ENCODE measurements around the gene ZNF669.

Gene ZNF669

DNA sequence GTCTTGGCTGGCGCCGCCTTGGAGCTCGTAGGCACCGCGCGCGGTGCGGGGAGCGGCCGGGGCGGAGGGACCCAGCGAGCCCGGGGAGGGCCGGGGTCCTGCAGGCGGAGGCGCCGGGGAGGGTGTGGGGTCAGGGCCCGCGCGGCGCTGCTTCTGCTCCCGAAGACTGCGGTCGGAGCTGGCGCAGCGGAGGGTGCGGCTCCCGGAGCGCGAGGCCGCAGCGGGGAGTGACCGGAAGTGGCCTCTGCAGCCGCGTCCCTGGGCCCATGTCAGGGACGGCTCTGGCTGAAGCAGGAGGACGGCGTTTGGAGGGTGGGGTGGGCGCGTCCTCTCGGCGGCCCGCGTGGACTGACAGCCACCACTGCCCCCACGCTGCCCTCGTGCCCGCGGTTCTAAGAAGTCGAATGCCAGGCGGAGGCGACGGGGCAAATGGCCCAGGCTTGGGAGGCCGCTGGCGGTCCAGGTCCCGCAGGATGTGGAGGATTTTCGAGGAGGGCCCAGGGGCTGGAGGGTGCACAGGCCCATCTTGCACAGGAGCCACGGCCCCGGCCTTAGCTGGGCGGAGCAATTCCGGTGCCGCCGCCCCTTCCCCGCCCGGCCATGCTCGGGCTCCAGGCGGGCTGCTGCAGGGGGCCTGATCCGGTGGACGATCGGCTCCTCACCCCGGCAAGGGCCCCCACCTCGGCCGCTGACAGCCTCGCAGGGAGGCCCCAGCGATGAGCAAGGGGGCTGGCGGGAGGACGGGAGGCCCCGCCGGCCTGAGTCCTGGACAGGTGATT, 7.7 kb upstream of the ZNF669 start:
- DNase-seq, result peak in 33 of 56 donors; percentile 10 to 61 (median 27)

DNA sequence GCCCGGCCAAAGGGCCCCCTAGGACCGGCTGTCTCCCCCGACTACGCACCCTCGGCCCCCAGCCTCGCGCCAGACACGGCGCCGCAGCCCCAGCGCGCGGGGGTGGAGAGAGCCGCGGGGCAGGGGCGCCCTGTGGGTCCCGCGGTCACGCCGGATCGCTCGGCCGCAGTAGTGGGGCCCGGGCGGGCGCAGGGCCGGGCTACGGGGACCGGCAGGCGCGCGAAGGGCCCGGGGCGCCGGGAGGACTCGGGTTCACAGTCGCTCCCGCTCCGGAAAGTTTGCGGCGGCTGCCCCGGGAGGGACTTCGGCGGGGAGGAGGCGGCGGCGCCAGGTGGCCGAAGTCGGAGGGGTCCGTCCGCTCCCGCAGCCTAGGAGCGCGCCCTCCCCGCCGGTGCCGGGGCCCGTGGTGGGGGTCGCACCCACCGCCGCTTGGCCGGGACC, 7.1 kb upstream of the ZNF669 start:
- no peak for DNase-seq

DNA sequence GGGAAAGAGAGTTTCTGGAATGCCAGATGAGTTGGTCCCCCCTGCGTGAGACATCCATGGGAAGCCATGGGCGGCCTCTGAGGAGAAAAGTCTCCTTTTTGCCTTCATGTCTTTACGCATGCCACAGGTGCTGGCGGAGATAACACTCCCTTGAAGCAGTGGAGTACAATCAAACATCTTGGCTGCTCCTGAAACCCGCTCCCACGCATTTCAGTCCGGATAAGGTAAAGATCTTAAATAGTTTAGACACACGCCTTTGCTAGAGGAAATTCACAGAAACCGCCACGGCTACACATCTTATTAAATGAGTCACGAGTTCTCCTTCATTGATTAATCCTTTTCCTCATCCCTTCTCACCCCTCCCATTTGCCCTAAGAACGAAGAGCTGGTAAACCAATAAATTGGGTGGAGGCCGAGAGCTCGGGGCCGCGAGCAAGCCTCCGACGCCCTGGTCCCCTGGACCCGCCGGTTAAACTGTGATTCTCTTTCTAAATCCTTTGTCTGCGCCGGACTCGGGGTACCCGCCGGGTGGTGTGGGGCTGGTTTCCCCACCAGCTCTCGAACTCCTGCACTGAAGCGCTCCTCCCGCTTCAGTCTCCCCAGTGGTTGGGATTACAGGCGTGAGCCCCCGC, 6.6 kb upstream of the ZNF669 start:
- DNase-seq, result peak in 2 of 56 donors; percentile 7 to 22

DNA sequence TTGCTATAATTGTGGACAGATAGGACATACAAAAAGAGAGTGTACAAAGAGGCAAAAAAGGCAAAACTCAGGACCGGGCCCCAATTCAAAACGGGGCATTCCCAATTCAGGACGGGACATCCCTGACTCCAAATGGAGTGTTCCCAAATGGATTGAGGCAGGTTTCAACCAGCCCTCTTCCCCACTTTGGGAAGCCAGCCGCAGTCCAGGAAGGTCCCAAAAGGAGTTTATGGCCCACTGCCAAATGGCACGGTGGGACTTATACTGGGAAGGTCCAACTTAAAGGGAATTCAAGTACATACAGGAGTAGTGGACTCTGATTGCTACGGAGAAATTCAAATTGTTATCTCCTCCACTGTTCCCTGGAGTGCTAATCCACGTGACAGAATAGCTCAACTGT, 3.5 kb upstream of the ZNF669 start:
- no peak for DNase-seq

DNA sequence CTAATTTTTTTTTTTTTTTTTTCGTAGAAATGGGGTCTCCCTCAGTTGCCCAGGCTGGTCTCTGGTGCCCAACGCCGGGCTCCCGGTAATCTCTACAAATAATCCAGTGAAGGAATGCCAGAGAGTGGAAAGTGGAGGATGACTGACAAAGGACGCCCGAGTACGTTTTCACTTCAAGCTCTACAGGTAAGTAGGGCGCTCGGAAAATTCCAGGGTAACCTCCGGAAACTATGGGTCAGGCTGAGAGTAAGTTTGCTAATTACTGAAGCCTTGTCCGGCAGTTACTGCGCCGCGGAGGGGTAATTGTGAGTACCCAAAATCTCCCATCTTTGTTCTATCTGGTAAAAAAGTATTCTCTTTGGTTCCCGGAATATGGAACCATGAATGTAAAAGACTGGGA, 1.8 kb upstream of the ZNF669 start:
- no peak for DNase-seq

DNA sequence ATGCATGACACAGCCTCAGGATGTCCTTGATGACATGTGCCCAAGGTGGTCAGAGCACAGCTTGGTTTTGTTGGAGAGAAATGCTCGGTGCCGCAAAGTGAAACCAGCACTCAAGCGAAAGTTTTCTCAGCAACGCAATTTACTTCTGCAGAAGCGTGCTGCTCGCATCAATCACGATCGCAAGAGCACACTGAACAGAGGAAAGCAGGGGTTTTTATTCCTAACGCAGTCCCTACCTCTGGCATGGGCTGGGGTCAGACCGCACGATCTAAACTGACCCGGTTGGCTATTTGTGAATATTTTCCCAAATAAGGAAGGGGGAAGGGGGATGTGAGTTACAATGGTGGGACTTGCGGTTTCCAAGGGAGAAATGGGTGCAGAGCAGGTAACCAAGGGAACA, 809 bp upstream of the ZNF669 start:
- DNase-seq, result no peak

DNA sequence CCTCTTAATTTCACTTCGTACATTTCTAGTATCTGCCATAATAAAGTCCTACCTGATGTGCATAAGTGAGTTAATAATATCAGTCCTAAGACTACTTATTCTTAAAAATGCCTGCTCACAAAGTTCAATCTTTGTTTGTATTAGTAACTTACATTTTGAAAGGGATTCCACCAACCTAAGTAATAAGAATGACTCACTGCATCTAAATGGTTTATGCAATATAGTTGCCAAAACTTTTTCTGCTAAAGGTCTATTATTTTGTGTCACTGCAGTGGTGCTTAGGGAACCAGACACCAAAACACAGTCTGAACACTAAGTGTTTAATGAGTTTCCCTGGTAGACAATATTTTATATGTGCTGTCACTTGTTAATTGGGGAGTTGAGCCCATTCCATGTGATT, 1.8 kb downstream of the ZNF669 start:
- no peak for DNase-seq

DNA sequence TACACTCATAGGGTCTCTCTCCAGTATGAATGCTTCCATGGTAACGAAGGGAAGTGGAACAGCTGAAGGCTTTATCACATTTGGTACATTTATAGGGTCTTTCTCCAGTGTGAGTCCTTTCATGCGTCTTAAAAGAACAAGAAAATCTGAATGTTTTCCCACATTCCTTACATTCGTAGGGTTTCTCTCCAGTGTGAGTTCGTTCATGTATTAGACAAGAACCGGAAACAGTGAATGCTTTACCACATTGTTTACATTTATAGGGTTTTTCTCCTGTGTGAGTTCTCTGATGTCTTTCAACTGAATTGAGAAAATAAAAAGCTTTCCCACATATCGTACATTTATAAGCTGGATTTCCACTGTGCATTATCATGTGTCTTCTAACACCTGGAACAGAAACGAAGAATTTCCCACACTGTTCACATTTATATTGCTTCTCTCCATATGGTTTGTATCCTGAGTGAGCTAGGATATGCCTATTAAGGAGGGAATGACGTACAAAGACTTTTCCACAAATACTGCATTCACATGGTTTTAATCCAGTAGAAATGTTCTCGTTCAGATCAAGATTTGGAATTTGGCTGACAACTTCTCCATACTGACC, 3.4 kb downstream of the ZNF669 start:
- no peak for DNase-seq

DNA sequence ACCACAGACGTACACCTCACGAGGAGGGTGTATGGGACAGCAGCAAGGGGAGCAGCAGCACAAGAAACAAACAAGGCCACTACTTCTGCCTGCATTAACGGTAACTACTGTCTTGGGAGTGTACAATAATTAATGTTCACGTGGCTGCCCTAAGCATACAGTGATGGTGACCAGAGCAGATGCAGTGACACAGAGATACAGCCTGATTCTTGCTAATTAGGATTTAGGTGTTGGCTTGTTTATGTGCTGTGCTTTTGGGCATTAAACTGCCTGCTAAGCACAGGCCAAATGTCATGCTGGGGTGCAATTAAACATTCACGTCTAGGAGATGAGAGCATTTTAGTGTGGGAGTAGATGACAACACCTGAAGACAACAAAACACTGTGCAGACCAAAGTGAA, 7.2 kb downstream of the ZNF669 start:
- no peak for DNase-seq

DNA sequence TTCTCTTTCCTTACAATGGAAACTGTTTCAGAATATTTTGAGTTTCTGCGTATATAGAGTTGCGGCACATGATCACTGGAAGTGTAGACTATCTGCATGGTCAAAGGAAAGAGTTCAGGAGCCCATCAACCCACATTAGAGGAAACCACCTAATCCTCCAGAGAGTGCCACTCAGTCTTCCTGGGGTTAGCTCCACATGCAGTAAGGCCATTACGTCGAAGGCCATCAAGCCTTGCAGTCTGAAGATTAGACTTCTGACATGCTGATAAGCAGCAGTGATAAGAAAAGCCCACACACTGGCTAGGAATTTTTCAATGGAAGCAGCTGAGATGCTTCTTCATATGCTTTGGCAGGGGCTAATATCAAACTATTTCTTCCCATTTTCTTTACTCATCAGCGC, 7.6 kb downstream of the ZNF669 start:
- no peak for DNase-seq

DNA sequence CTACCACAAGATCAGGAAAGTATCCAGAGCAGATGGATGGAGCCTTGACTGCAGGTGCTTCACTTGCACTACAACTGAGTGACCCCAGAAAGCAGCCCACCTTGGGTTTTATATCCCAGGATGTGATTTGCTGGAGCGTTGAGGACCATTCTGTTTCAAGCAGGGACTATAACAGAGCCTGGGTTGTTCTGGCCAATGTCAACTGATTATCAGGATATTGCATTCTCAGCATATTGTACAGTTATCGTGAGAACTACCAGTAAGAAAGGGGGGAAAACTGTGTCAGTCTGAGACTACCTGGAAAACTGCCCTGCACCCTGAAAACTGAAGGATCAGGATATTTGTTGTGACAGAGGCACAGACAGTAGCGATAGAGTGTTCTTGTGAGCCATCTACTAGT, 8.0 kb downstream of the ZNF669 start:
- DNase-seq, result no peak

DNA sequence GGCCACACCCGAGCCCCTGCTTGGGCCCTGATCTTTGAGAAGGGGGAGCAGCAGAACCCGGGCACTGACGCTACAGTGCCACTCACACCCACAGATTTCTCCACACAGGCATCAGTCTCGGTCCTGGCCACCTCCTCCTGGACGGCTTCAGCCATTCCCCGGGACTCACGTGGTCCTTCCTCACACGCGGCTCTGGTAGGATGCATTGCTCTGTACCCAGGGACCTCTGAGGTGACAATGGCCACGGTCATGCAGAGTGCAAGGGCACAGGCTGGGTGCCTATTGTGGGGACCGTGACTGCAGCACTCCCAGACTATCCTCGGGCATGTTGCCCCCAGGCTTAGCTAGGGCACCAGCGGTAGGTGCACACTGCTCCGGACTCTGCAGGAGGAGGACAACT, 13.7 kb downstream of the ZNF669 start:
- no peak for DNase-seq

DNA sequence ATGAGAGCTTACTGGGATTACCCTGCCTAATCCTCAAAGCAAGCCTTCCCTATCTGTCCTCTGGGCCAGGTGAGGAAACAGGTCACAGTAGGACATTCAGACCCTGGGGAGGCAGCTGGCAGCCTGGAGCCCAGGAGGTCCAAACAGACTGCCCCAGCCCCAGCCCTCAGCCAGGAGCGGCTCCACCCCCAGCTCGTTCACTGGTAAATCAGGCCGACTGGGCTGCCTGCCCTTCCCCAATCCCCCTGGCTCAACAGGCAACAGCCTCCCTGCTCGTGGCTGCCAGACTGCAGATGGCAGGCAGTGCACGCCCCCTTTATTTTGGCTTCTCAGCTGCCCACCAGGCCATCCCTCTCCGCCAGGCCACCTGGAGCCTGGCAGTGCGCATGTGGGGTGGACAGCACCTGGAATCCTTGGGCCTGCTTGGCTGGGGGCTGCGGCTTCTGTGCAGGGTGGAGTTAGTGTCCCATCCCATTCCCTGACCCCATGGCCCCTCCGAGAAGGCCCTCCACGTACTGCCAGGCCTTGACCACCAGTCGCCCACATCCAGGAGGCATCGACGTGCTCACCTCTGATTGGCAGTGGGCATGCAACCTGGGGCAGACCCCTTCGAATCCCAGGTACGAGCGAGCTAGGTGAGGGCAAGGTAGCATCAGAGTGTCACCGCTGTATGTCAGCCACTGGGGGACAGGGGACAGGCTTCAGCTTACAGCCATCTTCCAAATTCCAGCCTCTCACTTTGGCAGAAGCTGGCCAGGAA, 14.4 kb downstream of the ZNF669 start:
- DNase-seq, result no peak

DNA sequence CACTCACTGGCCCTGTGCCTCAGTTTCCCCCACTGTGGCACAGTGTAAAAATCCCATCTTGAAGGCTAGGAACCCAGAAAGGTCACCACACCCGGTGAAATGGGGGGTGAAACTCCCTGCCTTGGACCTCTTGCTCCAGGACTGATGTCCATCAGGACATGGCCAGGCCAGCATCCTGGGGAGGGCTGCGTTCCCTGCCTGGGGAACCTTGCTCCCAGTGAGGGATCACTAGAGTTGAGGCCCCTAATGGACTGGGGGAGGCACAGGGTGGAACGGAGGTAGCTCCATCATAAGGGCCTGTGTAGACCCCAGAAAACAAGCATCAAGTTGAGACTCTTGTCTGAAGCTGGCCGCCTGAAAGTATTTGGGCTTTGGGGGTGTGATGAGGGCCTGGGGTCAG, 15.2 kb downstream of the ZNF669 start:
- no peak for DNase-seq

DNA sequence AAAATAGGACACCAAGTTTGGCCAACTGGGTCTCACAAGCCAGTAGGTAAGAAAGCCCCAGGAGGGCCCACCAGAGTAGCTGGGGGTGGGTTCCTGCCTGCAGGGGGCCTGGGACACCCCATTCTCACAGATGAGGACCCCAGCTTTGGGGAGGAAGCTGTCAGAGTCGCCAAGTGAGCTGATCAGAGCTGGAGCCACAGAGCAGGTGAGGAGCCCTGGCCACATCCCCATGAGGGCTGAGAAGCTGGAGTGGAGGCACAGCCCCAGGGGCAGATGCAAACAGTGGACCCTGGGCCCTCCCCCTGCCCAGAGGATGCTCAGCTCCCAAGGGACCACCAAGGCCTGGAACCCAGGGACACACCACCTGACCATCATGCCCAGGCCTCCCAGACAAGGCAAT, 16.9 kb downstream of the ZNF669 start:
- DNase-seq, result no peak

DNA sequence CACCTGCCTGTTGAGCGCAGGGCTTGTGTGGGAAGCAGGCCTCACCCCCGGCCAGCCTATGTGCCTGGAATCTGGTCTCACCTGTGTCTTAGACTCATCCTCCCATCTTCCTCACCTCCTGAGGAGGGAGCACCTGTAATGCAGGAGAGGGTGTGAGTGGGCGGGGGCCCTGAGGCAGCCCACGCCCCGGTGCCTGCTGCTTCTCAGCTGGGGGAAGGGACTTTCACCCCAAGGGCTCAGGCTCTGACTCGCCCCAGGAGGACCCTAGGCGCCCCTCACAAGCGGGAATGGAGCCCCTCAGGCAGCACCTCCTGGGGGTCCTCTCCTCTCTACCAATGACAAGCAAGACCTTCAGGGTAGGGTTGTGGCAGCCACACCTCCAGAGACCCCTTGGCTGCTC, 18.8 kb downstream of the ZNF669 start:
- no peak for DNase-seq

DNA sequence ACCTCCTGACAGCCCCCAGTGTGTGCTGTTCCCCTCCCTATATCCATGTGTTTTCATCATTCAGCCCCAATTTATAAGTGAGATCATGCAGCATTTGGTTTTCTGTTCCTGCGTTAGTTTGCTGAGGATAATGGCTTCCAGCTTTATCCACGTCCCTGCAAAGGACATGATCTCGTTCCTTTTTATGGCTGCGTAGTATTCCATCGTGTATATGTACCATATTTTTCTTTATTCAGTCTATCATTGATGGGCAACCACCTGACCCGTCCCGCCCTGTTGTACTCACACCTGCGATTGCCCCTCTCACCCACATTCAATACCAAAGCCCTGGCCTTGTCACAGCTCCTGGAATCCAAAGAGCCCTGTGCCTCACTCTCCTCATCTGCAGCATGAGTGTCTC, 19.4 kb downstream of the ZNF669 start:
- no peak for DNase-seq

DNA sequence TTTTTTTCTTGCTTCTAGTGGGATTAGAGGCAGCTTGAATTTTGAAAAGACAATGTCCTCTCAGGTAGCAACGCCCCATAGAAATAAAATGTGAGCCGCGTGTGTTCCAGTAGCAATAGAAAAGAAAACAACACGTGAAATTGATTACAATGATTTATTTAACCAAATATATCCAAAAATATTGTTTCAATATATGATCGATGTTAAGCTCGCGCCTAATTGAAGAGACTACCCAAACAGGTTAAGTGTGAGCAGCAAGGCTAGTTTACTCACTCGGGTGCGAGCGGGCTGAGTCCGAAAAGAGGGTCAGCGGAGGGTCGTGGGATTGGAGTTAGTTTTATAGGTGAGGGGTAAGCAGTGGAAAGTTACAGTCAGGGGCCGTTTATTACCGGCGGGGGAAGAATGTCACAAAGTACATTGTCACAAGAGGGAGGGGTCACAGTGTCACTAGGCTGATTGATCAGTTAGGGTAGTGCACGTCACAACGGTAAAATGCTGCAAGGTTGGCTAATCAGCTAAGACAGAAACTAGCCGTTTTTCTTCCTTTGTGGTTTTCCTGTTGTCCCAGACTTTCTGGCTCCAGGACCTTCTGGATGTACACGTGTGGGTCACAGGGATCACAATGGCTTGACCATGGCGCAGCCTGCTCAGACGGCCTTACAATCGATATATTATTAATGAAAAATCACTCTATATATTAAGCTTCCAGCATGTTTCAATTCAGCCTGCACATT, 24.8 kb downstream of the ZNF669 start:
- DNase-seq, result no peak

DNA sequence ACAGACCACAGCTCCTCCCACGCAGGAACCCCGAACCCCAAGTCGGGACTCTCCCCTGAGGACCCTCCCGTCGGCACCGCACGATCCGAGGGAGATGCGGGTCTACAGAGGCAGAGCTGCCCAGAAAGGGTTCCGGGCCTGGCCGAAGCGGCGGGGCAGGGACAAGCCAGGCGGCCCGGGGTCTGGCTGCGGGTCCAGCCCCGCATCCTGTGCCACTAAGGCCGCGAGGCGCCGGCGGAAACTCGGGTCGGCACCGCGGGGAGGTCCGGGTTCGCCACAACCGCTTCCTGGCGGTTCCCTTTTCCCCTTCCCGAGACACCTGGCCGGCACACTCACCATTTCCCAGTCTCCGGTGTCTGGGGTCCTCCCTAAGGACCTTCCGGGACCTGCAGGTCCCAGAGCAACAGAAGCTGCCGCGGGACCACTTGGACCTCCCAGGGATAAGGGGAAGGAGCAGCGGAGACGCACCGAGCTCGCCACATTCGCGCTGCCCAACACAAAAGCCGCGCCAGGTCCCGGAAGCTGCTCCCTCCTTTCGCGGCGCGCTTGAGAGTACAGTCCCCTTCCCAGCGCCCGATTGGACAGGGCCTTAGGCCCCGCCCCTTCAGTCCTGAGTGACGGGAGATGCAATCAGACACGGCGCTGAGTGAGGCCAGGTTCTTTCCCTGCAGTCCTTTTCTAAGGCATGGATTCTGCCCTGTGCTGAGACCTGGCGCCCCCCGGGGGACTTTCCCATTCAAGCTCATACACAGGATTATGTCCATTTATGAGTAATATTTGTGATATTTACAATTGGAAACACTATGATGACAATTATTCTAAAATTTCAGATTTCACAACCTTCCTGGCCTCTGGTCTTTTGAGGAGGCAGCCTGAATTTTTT, 25.7 kb downstream of the ZNF669 start, which contains the start of gene ZNF670:
TSS of gene ZNF670 (minus strand) at position 554 of the 883 bp plus-strand sequence. CDS start at position 339, 215 bp downstream.
- DNase-seq, result peak; percentile 34 to 98 (median 90)

DNA sequence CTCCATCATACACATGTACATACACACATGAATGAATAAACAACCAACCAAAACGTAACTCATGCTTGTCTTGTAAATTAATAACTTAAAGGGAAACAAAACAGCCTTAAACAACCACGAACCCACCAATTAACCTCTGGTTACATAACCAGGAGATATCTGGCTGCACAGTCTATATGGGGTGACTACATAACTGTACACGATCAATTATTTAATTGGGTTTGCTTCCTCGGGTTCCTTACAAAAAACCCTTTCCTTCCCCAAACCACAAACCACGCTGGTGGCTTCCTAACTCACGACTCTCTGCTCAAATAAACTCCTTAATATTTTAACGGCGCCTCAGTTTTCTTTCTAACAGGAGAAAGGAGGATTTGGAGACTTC, 26.3 kb downstream of the ZNF669 start:
- no peak for DNase-seq

Data from nucleus accumbens (tissue), 56 donors.